Stimulated activated naive CD8-positive, alpha-beta T cell treated with anti-CD3 and anti-CD28 coated beads, Interleukin-15, amount 100 ng/mL, for 72 hours (primary cell): ENCODE results near the gene CHRNA9.
A peak's percentile ranks its signal among the peaks of the same experiment; 100 is the strongest.

Experiments
- ATAC-seq: fragments of 150-1000 bp; cut with Tn5 transposase; 2 replicates; pipeline ENCODE4 v1.10.0; 2021; ENCODE audit warnings: mild to moderate bottlenecking, moderate library complexity
- DNase-seq, 2 donors: peaks; one replicate each; pipeline ENCODE4 v3.0.0; 2021 to 2022
- H3K27ac Mint-ChIP-seq, 2 donors: one replicate each; pipeline ENCODE4 v1.8.0; 2022; ENCODE audit warnings: mild to moderate bottlenecking in 2 of 2, mixed read lengths in 2 of 2, moderate library complexity in 2 of 2
- H3K27me3 Mint-ChIP-seq: one replicate; pipeline ENCODE4 v1.8.0; 2022; ENCODE audit warnings: mixed read lengths
- H3K4me1 Mint-ChIP-seq: one replicate; pipeline ENCODE4 v1.8.0; 2022; ENCODE audit warnings: mild to moderate bottlenecking, mixed read lengths
- H3K4me3 Mint-ChIP-seq, 2 donors: one replicate each; pipeline ENCODE4 v1.8.0; 2022; ENCODE audit warnings: mild to moderate bottlenecking in 2 of 2, mixed read lengths in 2 of 2, moderate library complexity in 1 of 2
- H3K9me3 Mint-ChIP-seq, 2 donors: one replicate each; pipeline ENCODE4 v1.8.0; 2022; ENCODE audit warnings: mixed read lengths in 2 of 2

Gene CHRNA9

DNA sequence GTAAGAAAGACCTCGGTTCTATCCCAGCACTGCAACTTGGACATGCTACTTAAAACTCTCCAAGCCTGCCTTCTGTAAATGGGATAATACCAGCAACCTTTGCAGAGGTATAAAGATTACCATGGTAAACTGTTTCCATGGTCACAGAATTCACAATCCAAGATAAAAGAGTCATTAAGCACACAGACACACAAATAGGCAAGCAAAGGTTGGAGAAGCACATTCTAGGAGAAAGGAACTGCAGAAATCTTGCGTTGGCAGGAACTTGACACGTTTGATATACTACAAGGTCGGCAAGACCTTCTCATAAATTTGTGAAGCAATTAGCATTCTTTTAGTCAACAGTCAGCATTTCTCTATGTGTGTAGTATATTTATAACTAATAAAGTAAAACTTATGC, 12.3 kb upstream of the CHRNA9 start:
- no peak for ATAC-seq
- H3K4me1 Mint-ChIP-seq: peaks cover 29% of the 10 kb centered on the region
- no peak for DNase-seq
- H3K9me3 Mint-ChIP-seq: no peaks in the 10 kb centered on the region
- no peaks in the 10 kb centered on the region for H3K27me3 Mint-ChIP-seq
- H3K27ac Mint-ChIP-seq: no peak overlapping the region
- no peak overlapping the region for H3K4me3 Mint-ChIP-seq

- ATAC-seq (peak; percentile 37), DNase-seq (no peak)
- Mint-ChIP-seq H3K9me3 (no peaks in the 10 kb centered on the region), H3K27me3 (no peaks in the 10 kb centered on the region), H3K27ac (no peak overlapping the region), H3K4me1 (peaks cover 24% of the 10 kb centered on the region), H3K4me3 (no peak overlapping the region)
Observed at GRCh38 chr4:40323866-40324265, 11.3 kb upstream of the CHRNA9 start.

DNA sequence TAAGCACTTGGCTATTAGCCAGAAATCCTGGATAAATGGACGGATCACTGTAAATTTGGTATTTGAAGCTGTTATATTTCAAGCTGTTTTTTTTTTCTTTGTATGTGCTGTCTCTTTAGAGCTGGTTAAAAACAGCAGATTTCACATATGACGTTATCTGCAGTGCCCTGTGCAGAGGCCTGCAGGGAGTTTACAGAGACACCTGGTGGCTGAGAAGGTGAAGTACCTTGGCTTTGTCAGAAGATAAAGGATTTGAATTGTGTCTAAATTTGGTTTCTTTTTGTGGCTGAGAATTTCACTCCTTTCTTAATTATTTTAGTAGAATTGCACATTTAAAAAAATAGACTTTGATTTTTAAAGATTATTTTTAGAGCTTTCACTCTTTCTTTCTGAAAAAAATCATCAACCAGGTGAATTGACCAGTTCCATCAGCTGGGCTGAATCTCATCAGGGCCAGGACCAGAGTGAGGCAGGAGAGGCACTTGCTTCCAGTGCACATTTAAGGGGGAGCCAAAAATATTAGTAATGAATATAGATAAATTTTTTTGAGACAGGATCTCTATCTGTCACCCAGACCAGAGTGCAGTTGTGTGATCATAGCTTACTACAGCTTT, 9.6 kb upstream of the CHRNA9 start:
- H3K9me3 Mint-ChIP-seq: no peaks in the 10 kb centered on the region
- ATAC-seq (peak; percentile 97), DNase-seq (peak; percentile 53 to 70)
- H3K4me1 Mint-ChIP-seq: peaks cover 20% of the 10 kb centered on the region
- no peaks in the 10 kb centered on the region for H3K27me3 Mint-ChIP-seq
- peak overlapping the region in 1 of 2 donors; percentile 40 for H3K27ac Mint-ChIP-seq
- no peak overlapping the region for H3K4me3 Mint-ChIP-seq

- Mint-ChIP-seq H3K4me3 (no peak overlapping the region), H3K27ac (peak overlapping the region; percentile 10 to 77), H3K4me1 (peaks cover 3% of the 10 kb centered on the region), H3K9me3 (no peaks in the 10 kb centered on the region), H3K27me3 (no peaks in the 10 kb centered on the region)
- DNase-seq: no peak
- no peak for ATAC-seq
Observed at GRCh38 chr4:40327340-40327739, 7.8 kb upstream of the CHRNA9 start.

- no peak overlapping the region for H3K27ac Mint-ChIP-seq
- ATAC-seq (no peak), DNase-seq (no peak)
- no peak overlapping the region for H3K4me3 Mint-ChIP-seq
- H3K9me3 Mint-ChIP-seq: no peaks in the 10 kb centered on the region
- H3K27me3 Mint-ChIP-seq: no peaks in the 10 kb centered on the region
- no peaks in the 10 kb centered on the region for H3K4me1 Mint-ChIP-seq
Observed at GRCh38 chr4:40328383-40328782, 6.8 kb upstream of the CHRNA9 start.

DNA sequence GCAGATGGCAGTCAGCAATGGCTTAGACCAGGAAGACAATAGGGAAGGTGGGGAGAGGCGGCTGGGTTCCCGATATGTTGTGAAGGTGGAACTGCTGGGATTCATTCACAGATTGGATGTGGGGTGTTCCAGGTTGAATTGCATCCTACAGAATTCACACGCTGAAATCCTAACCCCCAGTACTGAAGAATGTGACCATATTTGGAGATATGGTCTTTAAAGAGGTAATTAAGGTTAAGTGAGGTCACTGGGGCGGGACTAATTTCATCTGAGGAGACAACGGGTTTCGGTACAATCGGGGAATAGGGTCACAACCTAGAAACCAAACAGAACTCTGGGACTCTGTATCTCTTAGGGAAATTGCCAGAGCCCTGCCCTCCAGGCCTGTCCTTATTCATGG, 5.3 kb upstream of the CHRNA9 start:
- ATAC-seq: no peak
- H3K27me3 Mint-ChIP-seq: no peaks in the 10 kb centered on the region
- DNase-seq: no peak
- no peaks in the 10 kb centered on the region for H3K4me1 Mint-ChIP-seq
- no peak overlapping the region for H3K27ac Mint-ChIP-seq
- no peaks in the 10 kb centered on the region for H3K9me3 Mint-ChIP-seq
- H3K4me3 Mint-ChIP-seq: no peak overlapping the region

- H3K9me3 Mint-ChIP-seq: no peaks in the 10 kb centered on the region
- DNase-seq (no peak), ATAC-seq (no peak)
- H3K4me3 Mint-ChIP-seq: no peak overlapping the region
- H3K4me1 Mint-ChIP-seq: no peaks in the 10 kb centered on the region
- H3K27me3 Mint-ChIP-seq: no peaks in the 10 kb centered on the region
- no peak overlapping the region for H3K27ac Mint-ChIP-seq
Observed at GRCh38 chr4:40330536-40330935, 4.6 kb upstream of the CHRNA9 start.

DNA sequence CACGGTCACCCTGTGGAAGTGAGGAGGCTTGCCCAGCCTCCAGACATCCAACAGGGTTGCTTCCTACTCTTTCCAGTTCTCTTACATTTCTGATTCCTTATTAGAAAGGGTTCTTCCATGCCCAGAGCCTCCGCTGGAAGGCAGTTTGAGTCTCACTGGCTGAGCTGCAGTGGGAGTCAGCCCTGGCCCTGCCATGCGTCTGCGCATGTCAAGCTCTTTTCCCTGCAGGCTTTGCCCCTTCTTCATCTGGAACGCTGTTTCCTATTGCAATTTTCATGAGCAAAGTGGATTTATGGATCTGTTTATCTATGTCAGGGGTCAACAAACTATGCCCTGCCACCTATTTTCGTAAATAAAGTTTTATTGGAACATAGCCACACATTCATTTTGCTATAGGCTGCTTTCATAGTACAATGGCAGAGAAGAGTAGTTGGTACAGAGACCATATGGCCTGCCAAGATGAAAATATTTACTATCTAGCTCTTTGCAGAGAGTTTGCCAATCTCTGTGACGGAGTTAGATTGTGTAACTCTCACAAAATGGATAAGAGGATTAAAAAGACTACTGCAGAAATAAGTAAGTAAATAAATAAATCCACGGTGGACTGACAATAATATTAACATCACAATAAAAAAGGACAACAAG, 3.9 kb upstream of the CHRNA9 start:
- no peaks in the 10 kb centered on the region for H3K27me3 Mint-ChIP-seq
- no peaks in the 10 kb centered on the region for H3K4me1 Mint-ChIP-seq
- no peak for ATAC-seq
- no peak overlapping the region for H3K4me3 Mint-ChIP-seq
- H3K27ac Mint-ChIP-seq: no peak overlapping the region
- DNase-seq: no peak
- no peaks in the 10 kb centered on the region for H3K9me3 Mint-ChIP-seq

GRCh38 chr4:40331961-40332360, 3.2 kb upstream of the CHRNA9 start:
- Mint-ChIP-seq H3K27ac (no peak overlapping the region), H3K27me3 (no peaks in the 10 kb centered on the region), H3K4me1 (no peaks in the 10 kb centered on the region), H3K4me3 (no peak overlapping the region), H3K9me3 (no peaks in the 10 kb centered on the region)
- DNase-seq (no peak), ATAC-seq (no peak)

DNA sequence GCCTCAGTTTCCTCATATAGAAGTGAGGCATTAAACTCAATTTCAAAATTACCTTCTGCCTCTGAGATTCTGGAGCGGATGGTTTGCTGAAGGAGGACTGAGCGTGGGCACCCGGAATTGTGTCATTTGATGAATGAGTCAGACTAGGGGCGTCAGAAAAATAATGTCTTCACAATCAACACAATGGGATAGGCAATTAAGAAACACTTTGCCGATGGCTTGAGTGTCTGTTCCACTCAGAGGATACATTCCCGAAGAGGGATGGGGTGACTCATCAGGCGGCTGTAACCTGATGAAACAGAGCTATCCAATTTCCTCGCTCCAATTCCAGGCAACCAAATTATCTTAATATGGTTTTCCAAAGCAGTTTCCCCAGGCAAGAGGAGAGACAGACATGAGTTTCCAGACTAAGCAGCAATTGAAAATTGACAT, 1.2 kb upstream of the CHRNA9 start:
- no peaks in the 10 kb centered on the region for H3K4me1 Mint-ChIP-seq
- no peak overlapping the region for H3K4me3 Mint-ChIP-seq
- DNase-seq: no peak
- H3K27me3 Mint-ChIP-seq: no peaks in the 10 kb centered on the region
- no peak overlapping the region for H3K27ac Mint-ChIP-seq
- no peak for ATAC-seq
- H3K9me3 Mint-ChIP-seq: no peaks in the 10 kb centered on the region

DNA sequence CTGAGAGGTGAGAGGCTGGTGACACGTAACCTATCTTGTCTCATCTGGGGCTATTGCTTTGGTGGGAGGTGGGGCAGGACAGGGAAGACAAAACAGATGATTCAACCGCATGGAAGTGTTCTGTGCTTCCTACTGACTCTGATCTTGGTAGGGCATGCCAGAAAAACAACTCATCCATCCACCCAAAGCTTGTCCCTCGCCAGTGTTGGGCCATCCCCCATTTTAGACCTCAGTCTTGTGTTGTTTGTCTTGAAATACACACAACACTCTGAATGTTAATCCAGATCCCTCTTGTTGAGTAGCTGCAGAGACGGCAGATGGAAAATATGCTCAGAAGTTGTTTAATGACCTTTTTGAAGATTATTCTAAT, 377 bp downstream of the CHRNA9 start:
- Mint-ChIP-seq H3K4me1 (peaks cover 6% of the 10 kb centered on the region), H3K9me3 (no peaks in the 10 kb centered on the region), H3K4me3 (no peak overlapping the region), H3K27ac (no peak overlapping the region), H3K27me3 (no peaks in the 10 kb centered on the region)
- DNase-seq: no peak
- ATAC-seq: no peak

- H3K4me3 Mint-ChIP-seq: no peak overlapping the region
- no peak overlapping the region for H3K27ac Mint-ChIP-seq
- H3K27me3 Mint-ChIP-seq: no peaks in the 10 kb centered on the region
- ATAC-seq (no peak), DNase-seq (no peak)
- H3K9me3 Mint-ChIP-seq: peaks cover under 1 to 2% of the 10 kb centered on the region in 2 donors
- H3K4me1 Mint-ChIP-seq: peaks cover 6% of the 10 kb centered on the region
Observed at GRCh38 chr4:40337051-40337450, 1.9 kb downstream of the CHRNA9 start.

- H3K4me1 Mint-ChIP-seq: peaks cover 6% of the 10 kb centered on the region
- peaks cover 5 to 6% of the 10 kb centered on the region in 2 donors for H3K9me3 Mint-ChIP-seq
- DNase-seq (no peak), ATAC-seq (no peak)
- no peak overlapping the region for H3K27ac Mint-ChIP-seq
- H3K4me3 Mint-ChIP-seq: no peak overlapping the region
- H3K27me3 Mint-ChIP-seq: no peaks in the 10 kb centered on the region
Observed at GRCh38 chr4:40337523-40337922, 2.4 kb downstream of the CHRNA9 start.

DNA sequence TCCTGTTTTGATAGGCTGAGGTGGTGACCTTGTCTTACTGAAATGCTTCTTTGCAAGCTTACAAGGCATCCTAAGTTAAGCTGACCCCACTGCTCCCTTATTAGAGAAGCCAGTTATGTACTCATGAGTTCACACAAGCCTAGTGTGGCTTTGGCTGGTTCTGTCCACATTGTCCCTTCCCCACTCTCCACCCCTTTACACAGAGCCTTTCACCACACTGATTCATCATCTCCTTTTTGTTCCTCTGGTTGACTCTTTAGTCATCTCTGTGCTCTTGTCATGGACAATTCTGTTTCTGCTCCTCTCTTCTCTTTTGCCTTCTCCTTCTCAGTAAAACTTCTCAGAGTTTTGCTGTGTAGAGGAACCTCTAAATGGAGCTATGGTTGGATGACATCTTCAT, 4.9 kb downstream of the CHRNA9 start:
- no peak for DNase-seq
- no peaks in the 10 kb centered on the region for H3K27me3 Mint-ChIP-seq
- no peak overlapping the region for H3K4me3 Mint-ChIP-seq
- peak; percentile 79 for ATAC-seq
- H3K27ac Mint-ChIP-seq: no peak overlapping the region
- peaks cover 6% of the 10 kb centered on the region for H3K4me1 Mint-ChIP-seq
- H3K9me3 Mint-ChIP-seq: peaks cover 8 to 20% of the 10 kb centered on the region in 2 donors

DNA sequence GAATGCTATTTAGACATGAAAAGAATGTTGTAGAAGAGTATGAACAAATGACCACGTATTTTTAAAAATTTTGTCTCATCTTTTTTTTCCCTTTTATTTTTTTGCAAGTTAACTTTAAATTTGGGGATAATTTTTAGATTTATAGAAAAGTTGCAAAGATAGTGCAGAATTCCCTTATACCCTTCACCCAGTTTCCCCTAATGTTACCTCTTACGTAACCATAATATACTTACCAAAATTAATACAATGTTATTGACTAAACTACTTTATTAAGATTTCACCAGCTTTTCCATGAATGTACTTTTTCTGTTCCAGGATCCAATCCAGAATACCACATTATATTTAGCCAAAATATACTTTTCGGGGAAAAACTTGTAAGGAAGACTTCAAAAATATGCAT, 12.3 kb downstream of the CHRNA9 start:
- H3K27me3 Mint-ChIP-seq: no peaks in the 10 kb centered on the region
- H3K27ac Mint-ChIP-seq: no peak overlapping the region
- DNase-seq: no peak
- H3K4me3 Mint-ChIP-seq: no peak overlapping the region
- peaks cover 7% of the 10 kb centered on the region for H3K4me1 Mint-ChIP-seq
- no peak for ATAC-seq
- peaks cover 4 to 14% of the 10 kb centered on the region in 2 donors for H3K9me3 Mint-ChIP-seq

- no peak for DNase-seq
- ATAC-seq: no peak
- no peaks in the 10 kb centered on the region for H3K27me3 Mint-ChIP-seq
- H3K9me3 Mint-ChIP-seq: peaks cover 0 to 9% of the 10 kb centered on the region in 2 donors
- H3K27ac Mint-ChIP-seq: no peak overlapping the region
- H3K4me3 Mint-ChIP-seq: no peak overlapping the region
- H3K4me1 Mint-ChIP-seq: peaks cover 7% of the 10 kb centered on the region
Observed at GRCh38 chr4:40348000-40348399, 12.9 kb downstream of the CHRNA9 start.
